SIG-M5 treated with dmso at 0.1 percent for 504 hours (cell line): ENCODE measurements around the gene CCDC83.

Experiments used
- DNase-seq: peaks from one replicate; lab custom pipeline; 2025; ENCODE audit not compliant: unreplicated experiment; lab: John Stamatoyannopoulos, UW

Gene CCDC83

DNA sequence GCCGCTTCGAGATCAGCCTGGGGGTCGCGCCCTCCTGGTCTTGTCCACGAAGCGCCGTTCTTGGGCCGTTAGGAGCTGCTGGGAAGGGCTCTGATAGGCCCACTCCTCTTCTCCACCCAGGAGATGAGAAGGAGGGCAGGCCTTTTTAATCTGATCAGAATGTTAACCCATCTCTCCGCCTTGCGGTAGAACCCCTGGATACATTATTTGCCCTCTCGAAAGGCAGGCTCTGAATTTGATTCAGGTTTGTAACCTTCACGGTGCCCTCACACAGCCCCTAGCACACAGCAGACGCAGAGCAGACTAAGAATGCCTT lies at the start of gene CCDC83:
CCDC83 (plus strand) TSS at position 43 of the 316 bp plus-strand sequence. CDS start 9,741 bp downstream, outside the sequence.
- DNase-seq: no peak

DNA sequence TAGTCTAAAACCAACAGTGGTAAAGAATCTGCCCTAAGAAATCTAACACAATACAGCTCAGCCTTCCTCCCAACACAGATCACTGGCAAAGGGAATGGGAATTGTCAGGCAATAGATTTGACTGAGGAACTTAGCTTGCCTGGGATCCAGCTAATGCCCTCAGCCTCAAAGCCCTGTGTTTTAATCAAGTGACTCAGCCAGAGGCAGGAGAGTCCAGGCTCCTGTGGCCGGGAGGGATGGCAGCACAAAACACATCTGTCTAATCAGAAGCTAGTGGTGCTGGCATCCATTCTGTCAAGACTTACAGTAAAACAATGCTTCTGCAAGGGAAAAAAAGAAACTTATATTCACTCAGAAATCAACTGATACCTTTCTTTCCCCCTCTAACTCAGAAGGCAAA lies 49.8 kb upstream of the CCDC83 start:
- DNase-seq: no peak

DNA sequence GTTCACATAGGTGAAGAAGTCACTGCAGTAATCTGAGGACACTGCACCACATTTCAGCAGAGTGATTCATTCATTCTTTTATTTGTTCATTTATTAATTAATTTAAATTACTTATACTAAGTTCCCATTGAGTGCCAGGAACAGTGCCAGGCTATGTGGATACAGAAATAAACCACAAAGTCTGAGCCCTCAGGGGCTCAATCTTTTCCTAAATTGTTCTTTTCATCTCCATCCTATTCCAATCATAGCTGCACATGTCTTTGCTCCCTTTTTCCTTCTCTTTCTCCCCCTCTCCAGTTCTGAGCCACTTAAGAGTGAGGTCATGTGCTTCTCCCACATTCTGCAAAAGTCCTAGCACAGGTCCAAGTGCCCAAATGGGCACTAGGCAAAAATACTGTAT lies 49.2 kb upstream of the CCDC83 start:
- no peak for DNase-seq

DNA sequence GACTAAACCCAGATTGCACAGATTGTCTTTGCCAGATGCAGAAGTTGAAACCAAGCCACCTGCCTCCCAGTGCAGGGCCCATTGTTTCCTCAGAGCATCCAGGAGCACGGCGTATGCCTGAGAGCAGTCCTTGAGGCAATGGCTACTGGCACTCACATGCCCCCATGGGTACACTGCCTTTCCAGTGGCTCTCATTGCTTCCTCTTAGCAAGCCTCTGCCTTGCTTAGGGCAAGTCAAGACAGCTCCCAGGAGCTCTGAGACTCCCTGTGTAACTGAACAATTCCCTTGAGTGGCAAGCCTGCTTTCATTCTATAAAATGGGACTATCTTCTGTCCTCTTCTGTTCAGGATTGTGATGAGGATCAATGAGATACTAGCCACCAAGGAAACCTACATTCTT lies 48.3 kb upstream of the CCDC83 start:
- DNase-seq: no peak

DNA sequence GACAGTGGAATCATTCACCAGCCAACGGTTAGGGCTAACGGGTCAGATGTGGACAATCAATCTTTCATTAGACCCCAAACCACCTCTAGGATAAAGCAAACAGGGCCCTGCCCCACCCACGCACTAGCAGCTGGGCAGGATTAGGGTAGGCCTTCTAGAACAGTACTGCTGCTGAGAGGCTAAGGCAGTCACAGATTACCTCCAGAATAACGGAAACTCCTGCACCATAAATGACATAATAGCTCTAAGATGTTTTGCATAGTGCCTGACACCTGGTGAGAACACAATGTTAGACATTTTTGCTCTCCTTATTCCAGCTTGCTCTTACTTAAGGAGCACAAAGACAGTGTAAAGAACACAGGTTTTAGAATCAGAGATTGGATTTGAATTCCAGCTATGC lies 46.0 kb upstream of the CCDC83 start:
- DNase-seq: no peak

DNA sequence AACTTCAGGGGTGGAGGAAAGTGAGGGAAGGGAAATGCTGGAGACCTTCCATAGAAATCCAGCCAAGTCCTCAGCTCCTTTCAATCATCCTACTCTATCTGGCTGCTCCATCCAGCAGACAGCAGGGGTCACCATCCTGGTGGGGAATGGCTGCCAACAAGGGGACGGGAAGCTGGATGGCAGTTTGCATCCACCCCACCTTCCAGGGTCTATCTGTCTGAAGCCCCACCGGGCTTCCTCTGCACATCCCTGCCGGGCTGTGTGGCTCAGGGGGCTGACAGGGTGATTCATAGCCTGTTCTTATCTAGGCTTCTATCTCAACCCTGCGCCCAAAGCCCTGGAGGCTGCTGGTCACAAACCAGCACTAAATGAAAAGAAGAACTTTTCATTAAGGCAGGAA lies 45.3 kb upstream of the CCDC83 start:
- no peak for DNase-seq

DNA sequence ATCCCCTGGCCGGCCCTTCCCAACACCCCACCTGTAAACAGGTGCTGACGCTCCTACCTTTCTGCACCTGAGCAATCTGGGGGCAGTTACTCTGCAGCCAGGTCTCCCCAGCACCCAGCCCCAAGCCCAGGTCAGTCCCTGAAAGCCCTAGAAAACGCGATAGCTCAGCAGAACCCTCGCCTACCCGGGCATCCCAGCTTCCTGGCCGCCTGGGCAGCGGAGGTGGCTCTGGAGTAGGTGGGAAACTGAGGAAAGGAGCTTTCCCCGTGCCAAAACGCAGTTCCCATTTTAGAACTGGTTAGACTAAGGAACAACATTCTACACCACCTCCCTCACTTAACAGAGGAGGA lies 44.7 kb upstream of the CCDC83 start:
- no peak for DNase-seq

DNA sequence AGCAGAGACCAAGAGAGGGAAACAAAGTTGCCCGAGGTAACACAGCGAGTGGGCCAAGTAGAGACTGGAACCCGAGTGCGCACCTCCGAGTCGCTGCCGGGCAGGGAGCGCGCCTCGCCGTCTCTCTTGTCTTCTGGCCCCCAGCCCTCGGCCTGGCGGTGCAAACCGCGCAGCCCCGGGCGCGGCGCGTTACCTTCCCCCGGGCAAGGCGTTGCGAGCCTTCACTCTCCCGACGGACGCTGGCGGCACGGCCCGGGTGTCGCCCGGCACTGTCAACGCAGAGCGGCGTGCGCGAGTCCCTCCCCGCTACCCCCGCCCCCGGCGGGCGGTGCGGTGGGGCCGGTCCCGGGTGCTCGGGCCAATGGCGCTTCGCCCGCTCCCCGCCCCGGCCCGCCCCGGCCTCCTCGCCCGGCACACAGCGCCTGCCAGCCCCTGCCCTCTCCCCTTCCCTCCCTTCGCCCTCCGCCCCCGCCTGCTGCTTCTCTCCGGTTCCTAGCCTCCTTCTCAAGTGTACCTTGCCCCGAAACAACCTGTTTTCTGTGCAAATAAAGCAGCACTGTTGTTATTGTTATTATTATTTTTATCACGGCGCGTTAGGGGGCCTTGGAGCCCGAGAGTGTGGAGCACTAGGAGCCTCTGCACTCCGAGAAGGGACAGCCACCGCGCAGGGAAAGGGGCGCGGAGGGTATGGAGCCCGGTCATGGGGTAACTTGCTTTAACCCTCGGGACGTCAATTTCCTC lies 44.1 kb upstream of the CCDC83 start, which contains the start of gene SYTL2:
SYTL2 (minus strand) TSS at position 271 of the 741 bp plus-strand sequence. CDS start 53,416 bp downstream, outside the sequence.
- DNase-seq: peak; percentile 45

DNA sequence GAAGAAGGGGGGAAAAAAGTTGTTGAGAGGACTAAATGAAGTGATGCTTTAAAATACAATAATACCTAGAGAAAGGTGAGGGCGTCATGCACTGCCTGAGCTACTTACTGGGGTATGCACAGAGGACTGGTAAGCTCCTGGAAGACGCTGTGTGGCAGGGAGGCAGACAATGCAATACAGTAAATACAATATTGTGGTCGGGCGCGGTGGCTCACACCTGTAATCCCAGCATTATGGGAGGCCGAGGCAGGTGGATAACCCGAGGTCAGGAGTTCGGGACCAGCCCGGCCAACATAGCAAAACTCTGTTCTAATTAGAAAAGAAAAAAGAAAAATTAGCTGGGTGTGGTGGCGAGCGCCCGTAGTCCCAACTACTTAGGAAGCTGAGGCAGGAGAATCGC lies 43.6 kb upstream of the CCDC83 start:
- no peak for DNase-seq

DNA sequence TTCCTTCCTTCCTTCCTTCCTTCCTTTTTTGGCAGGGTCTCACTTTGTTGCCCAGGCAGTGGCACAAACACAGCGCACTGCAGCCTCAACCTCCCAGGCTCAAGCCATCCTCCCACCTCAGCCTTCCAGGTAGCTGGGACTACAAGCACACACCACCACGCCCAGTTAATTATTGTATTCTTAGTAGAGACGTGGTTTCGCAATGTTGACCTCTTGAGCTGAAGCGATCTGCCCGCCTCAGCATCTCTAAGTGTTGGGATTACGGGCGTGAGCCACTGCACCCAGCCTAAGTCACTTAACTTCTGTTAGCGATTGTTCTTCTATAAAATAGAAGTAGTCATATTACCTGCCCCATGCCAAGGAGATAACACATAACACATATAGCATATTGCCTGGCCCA lies 41.5 kb upstream of the CCDC83 start:
- no peak for DNase-seq

DNA sequence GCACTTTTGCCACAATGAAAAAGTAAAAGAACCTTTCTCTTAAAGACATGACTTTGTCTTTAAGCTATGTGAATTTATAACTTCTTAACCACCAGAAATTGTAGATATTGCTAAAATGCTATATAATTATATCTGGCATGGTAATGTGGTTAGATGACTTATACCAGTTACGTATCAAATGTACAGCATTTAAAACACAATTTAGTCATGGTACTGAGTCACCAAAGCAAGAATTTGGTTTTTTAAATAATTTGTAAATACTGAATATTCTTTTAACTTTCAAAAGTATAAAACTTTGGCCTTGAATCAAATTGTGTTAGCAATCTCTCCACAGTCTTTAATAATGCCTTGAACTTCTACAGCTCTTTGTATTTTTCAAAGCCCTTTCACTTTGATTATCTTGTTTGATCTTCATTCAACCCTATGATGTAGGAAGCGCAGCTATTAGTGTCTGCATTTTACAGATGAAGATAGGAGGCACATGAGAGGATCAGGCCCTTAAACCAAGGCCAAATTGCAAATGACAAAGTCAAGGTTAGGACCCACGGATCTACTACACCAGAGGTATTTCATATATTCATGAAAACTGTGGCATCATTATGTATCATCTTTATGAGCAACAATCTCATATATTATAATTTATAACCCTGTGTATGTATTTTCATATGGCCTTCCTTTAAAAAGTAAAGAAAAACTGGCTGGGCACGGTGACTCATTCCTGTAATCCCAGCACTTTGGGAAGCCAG lies 39.8 kb upstream of the CCDC83 start:
- no peak for DNase-seq

DNA sequence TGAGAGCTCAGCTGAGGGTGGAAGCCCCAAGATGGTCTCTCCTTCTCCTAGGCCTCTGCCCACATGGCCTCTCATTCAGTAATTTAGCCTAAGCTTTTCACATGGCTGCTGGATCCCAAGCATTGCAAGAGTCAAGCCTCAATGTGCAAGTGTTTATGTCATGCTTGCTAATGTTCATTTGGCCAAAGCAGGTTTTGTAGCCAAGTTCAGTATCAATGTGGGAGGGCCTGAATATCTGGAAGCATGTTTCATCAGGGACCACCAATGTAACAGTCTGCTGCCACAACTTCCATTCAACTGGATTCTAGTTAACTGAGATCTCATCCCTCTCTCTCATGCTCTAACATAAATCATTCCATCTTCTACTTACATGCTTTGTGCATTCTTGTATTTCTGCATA lies 35.7 kb upstream of the CCDC83 start:
- no peak for DNase-seq

DNA sequence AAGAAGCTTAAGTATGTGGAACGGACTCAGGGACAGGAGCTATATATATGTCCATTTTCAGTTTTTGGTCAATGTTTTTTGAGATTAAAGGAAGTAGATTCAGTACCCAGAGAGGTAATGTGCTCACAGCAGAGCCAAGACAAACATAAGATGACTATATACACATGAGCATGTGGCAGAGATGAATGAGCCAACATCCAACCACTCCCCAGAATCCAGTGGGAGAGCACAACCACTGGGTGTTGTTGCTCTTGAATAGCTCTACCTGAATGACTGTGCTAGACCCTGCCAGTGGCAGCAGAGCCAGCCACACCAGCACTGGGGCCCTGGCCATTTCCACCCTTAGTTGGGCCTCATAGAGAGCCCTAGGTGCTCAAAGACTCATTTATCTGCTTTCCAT lies 33.5 kb upstream of the CCDC83 start:
- DNase-seq: no peak

DNA sequence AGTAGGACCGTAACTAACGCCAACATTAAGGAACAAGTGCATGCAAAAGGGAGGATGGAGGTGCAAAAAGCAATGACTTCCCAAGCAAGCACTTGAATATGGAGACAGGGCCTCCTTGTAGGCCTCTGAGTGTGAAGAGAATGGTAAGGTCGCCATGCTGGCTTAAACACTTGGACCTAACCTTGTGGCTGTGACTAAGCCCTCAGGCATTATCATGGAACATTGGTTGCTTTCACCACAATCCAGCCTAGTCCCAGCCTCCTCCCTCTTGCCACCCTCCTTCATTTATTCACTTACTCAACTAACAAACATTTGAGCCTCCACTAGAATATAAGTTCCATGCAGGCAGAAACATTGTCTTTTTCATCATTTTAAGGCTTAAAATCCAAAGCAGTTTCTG lies 32.4 kb upstream of the CCDC83 start:
- no peak for DNase-seq

DNA sequence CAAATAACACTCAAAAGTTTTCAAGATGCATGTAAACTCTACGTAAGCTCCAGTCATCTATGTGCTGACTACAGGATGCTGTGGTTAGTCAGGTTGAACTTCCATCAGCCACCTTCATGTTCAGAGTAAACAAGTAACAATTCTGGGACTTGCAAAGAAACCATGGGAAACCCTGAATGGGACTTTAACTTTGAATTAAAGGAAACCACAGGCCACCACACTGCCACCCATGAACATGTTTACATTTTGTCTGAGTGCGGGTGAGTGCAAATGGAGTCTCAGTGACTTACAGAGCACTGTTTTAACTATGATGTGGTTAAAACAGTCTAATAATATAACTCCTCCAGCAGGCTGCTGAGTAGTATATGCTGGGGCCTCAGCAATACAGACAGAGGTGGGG lies 31.4 kb upstream of the CCDC83 start:
- DNase-seq: no peak

DNA sequence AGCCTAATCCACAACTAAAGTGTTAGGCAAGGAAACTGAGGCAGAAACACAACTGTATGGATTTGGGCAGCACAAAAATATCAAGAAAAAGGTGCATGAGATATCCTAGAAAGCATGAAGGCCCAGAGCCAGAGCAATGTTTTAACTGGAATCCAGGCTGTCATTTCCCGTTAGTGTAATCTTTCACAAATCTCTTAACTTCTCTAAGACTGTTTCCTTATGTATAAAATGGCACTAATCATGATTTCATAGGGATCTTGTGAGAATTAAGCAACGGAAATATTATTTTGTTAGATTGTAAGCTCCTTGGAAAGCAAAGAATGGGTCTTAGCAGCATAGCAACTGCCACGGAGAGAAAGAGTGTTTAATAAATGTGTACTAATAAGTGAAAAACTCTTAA lies 29.6 kb upstream of the CCDC83 start:
- DNase-seq: no peak

DNA sequence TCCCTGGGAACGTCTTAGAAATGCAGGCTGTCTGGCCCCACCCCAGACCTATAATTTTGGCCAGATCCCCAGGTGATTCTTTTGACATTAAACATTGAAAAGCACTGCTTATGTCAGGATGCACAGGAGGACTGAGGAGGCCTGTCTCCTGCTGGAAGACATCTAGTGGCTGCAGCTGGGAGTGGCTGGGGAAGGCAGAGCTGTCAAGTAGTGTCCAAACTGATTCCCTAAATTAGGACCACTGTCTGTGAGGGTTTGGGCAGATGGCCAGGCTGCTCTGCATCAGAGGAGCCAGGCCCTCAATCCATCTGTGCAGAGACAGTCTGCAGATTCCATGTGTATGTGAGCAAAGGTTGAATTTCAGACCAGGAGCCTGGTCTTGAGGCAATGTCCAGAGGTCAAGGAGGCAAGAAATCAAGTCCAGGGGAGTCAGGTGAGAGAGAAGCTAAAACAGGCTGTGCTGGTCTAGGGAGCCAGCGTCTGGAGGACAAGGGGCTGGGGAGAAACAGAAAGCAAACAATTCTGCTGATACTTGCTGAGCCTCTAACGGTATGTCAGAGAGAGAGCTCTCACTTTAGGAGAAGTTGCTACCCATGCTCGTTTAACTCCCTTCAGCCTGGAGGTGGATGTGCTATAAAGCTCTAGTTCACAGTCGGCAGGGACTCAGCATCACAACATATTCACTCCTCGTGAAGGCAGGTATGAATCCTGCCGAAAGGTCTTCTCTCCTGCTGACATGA lies 28.9 kb upstream of the CCDC83 start:
- DNase-seq: peak; percentile 3

DNA sequence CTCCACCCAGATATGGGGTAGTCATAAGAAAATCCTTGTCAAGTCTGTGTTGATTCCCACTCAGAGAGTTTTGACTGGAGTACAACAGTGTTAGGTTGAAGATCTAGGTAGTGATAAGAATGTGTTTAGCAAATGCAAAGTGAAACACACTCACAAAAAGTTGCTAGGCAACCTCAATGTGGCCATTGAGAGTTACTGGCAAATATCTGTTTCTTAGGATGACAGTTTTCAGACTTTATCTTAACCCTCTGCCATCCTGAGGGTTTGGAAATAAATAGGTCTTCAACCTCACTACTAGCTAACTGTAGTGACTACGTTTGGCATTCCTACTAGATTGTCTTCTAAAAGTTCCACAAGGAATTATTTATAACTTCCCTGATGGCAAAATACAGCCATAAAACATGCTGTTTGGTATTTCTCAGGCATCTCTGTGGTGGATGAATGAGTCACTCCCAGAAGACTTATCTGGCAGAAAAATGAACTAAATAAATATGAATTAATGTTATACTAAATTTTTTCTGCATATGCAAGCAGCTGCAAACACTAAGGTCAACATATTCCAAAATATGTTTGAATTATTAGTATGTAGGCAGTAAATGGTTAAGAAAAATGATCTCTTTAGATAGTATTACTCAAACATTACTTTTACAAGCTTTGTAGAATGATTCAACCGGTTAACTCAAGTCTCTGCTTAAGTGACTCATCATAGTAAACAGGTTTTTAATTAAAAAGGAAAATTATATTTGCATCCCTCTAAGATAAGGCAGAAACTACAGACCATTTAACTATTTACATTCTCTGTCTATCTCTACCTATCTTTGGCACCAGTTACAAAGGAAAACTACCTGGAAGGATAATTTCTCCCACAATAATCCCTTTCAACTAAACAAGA lies 27.2 kb upstream of the CCDC83 start:
- DNase-seq: peak; percentile 68

DNA sequence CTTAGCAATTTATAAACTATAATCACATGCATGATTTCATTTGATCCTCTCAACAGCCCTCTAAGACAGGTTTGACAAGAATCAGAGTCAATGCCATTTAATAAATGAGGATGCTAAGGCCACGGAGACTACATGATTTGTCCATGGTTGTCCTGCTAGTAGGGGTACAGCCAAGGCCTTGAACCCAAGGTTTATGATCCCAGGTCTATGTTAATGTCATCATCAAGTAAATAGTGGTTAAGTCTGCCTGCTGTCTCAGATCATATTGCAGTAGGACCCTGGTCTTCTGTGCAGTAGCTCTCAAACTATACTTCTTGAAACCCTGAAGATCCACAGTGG lies 26.6 kb upstream of the CCDC83 start:
- no peak for DNase-seq

DNA sequence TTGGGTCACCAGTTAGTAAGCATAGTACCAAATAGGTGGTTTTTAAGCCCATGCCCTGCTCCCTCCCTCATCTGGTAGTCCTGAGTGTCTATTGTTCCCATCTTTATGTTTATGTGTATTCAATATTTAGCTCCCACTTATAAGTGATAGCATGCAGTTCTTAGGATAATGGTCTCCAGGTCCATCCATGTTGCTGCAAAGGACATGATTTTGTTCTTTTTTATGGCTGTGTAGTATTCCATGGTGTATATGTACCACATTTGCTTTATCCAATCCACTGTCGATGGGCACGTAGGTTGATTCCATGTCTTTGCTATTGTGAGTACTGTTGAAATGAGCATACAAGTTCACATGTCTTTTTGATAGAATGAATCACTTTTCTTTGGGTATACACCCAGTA lies 26.0 kb upstream of the CCDC83 start:
- no peak for DNase-seq

DNA sequence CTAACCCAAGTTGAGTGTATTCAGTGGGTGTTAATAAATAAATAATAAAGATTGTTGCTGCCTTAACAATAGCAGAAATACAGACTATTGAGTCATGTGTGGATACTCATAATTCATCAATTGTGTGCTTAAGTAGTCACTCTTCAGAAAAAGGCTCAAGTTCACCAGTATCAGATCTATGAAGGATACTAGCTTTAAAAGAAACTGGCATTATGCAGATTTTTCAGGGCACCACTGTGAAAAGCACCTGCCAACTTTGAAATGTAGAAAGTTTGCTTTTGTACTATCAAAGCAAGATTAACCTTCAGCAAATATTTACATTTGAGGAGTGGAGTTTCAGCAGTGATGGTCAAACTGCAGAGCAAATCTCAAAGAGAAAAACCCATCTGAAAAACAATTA lies 24.1 kb upstream of the CCDC83 start:
- peak; percentile 23 for DNase-seq
